GM23338 (cell line): ENCODE measurements around the gene RPS6KA4. TPM values are rescaled to one million over a fixed set of nuclear protein-coding genes. Genes with fewer than 3 reads are reported as not detected.
A peak's percentile ranks its signal among the peaks of the same experiment; 100 is the strongest.

Experiments used
- ATAC-seq: fragments of 200-7000 bp; cut with Tn5 transposase; 3 replicates; pipeline ENCODE4 v1.9.1; 2020
- DNase-seq: peaks from one replicate; pipeline ENCODE4 v3.0.0-alpha.2; 2015; ENCODE audit warnings: low spot score
- H2AFZ ChIP-seq: fragments of 200-600 bp; sonication (generic); 2 replicates; pipeline ENCODE4 v1.8.0; 2016; ENCODE audit warnings: antibody characterized with exemption, mild to moderate bottlenecking, moderate library complexity
- H3F3A ChIP-seq: fragments of 200-600 bp; sonication (generic); replicated peaks from 2 replicates; pipeline ENCODE4 v1.8.0; 2017; ENCODE audit warnings: antibody characterized with exemption, mixed run types, low read depth
- H3K27ac ChIP-seq: fragments of 200-600 bp; sonication (generic); 2 replicates; pipeline ENCODE4 v1.6.1; 2016; ENCODE audit warnings: low read depth
- H3K27me3 ChIP-seq: fragments of 200-600 bp; sonication (generic); 2 replicates; pipeline ENCODE4 v1.8.0; 2016; ENCODE audit warnings: mild to moderate bottlenecking, mixed run types, moderate library complexity; ENCODE audit not compliant: insufficient read depth
- H3K36me3 ChIP-seq: fragments of 200-600 bp; sonication (generic); 2 replicates; pipeline ENCODE4 v1.8.0; 2016; ENCODE audit warnings: mild to moderate bottlenecking; ENCODE audit not compliant: insufficient read depth
- H3K4me1 ChIP-seq: fragments of 200-600 bp; sonication (generic); 2 replicates; pipeline ENCODE4 v1.8.0; 2016; ENCODE audit warnings: mild to moderate bottlenecking, moderate library complexity; ENCODE audit not compliant: insufficient read depth
- H3K4me2 ChIP-seq: fragments of 200-600 bp; sonication (generic); 2 replicates; pipeline ENCODE4 v1.7.1; 2017; ENCODE audit warnings: mixed run types
- H3K4me3 ChIP-seq: fragments of 200-600 bp; sonication (generic); 2 replicates; pipeline ENCODE4 v1.6.1; 2016; ENCODE audit warnings: mixed run types
- H3K79me2 ChIP-seq: fragments of 200-600 bp; sonication (generic); replicated peaks from 2 replicates; pipeline ENCODE4 v1.8.0; 2017; ENCODE audit warnings: mild to moderate bottlenecking; ENCODE audit not compliant: insufficient read depth
- H3K9me2 ChIP-seq: fragments of 200-600 bp; sonication (generic); 2 replicates; pipeline ENCODE4 v1.8.0; 2017; ENCODE audit not compliant: insufficient read depth
- H4K20me1 ChIP-seq: fragments of 200-600 bp; sonication (generic); replicated peaks from 2 replicates; pipeline ENCODE4 v1.8.0; 2017; ENCODE audit warnings: mild to moderate bottlenecking; ENCODE audit not compliant: insufficient read depth
- H3K27ac Mint-ChIP-seq: 2 replicates; pipeline ENCODE4 v1.8.0; 2020; ENCODE audit warnings: inconsistent platforms, mild to moderate bottlenecking, moderate library complexity, mixed read lengths
- H3K27me3 Mint-ChIP-seq: 3 replicates; pipeline ENCODE4 v1.8.0; 2022; ENCODE audit warnings: low read depth, mild to moderate bottlenecking, moderate library complexity, mixed read lengths, inconsistent platforms; ENCODE audit not compliant: insufficient read depth, poor library complexity
- H3K36me3 Mint-ChIP-seq: 3 replicates; pipeline ENCODE4 v1.8.0; 2021; ENCODE audit warnings: low read depth, mild to moderate bottlenecking, inconsistent platforms, moderate library complexity, mixed read lengths
- H3K4me1 Mint-ChIP-seq: 3 replicates; pipeline ENCODE4 v1.8.0; 2020; ENCODE audit warnings: mild to moderate bottlenecking, inconsistent platforms, mixed read lengths
- H3K4me3 Mint-ChIP-seq: 3 replicates; pipeline ENCODE4 v1.8.0; 2021; ENCODE audit warnings: moderate library complexity, mild to moderate bottlenecking, inconsistent platforms, mixed read lengths
- H3K9me3 Mint-ChIP-seq: 3 replicates; pipeline ENCODE4 v1.8.0; 2020; ENCODE audit warnings: moderate library complexity, mild to moderate bottlenecking, inconsistent platforms, mixed read lengths
- ETS1 ChIP-seq: IDR thresholded peaks from 2 replicates; pipeline ENCODE4 v1.6.1; 2016; ENCODE audit warnings: antibody characterized with exemption
- NANOG ChIP-seq: IDR thresholded peaks from 2 replicates; pipeline ENCODE4 v1.6.1; 2016; ENCODE audit warnings: antibody characterized with exemption, borderline replicate concordance
- ZNF331 ChIP-seq: fragments of 250-450 bp; sonication (Bioruptor Pico); IDR thresholded peaks from 2 replicates; pipeline ENCODE4 v1.5.0; 2020; ENCODE audit warnings: low read depth, mild to moderate bottlenecking, moderate library complexity
- ZNF462 ChIP-seq: fragments of 250-450 bp; sonication (Bioruptor Pico); IDR thresholded peaks from 2 replicates; pipeline ENCODE4 v1.5.0; 2020; ENCODE audit warnings: mild to moderate bottlenecking, moderate library complexity
- polyA plus RNA-seq: library from polyadenylated mRNA; unstranded; fragments of >200 nt; fragmentation: Nextera tagmentation; extraction: Ambion mirVana; gene quantifications from 2 replicates; pipeline ENCODE4 v1.2.1, GENCODE V29; 2016
- total RNA-seq: library from RNA; depleted of rRNA; stranded (reverse); fragments of >200 nt; shearing (Covaris generic); gene quantifications from 2 replicates; pipeline ENCODE4 v1.2.3, GENCODE V29; 2014

The RPS6KA4 gene
- total and polyA plus RNA-seq, 2 experiments from 2014 or later, result 3.5 to 19.9 TPM

GRCh38 chr11:64403106-64403505 is 44.1 kb downstream of the RPS6KA4 start (continued):
- TF ChIP-seq ETS1 (no peak), ZNF462 (CRISPR knock-in tag) (no peak), NANOG (no peak)

GRCh38 chr11:64406221-64406946 is 47.4 kb downstream of the RPS6KA4 start:
- DNase-seq (no peak), ATAC-seq (peak; percentile 29)
- Histone ChIP-seq H3K4me2 (no peak overlapping the region), H3K9me2 (no peaks in the 10 kb centered on the region), H3K4me1 (peaks cover 5% of the 10 kb centered on the region), H3K4me3 (no peak overlapping the region), H3F3A (no peaks in the 10 kb centered on the region), H3K36me3 (no peaks in the 10 kb centered on the region), H4K20me1 (no peaks in the 10 kb centered on the region), H3K27ac (no peak overlapping the region), H3K79me2 (no peaks in the 10 kb centered on the region), H3K27me3 (peaks cover 3% of the 10 kb centered on the region; the same call in 1 of the 2 replicates), H2AFZ (peak overlapping the region; percentile 56)
- Mint-ChIP-seq H3K4me1 (peaks cover 21% of the 10 kb centered on the region), H3K27me3 (peaks cover 6% of the 10 kb centered on the region), H3K4me3 (no peak overlapping the region), H3K36me3 (peaks cover 2% of the 10 kb centered on the region; the same call in 1 of the 3 replicates), H3K27ac (no peak overlapping the region), H3K9me3 (peaks cover 8% of the 10 kb centered on the region; the same call in 2 of the 3 replicates)
- no peak for TF ChIP-seq ZNF331 (CRISPR knock-in tag)
